ENCODE data around the gene ICAM2. TPM values are rescaled to one million over a fixed set of nuclear protein-coding genes. Genes with fewer than 3 reads are reported as not detected.

The ICAM2 gene
- total RNA-seq, 1 experiment from 2014 or later, result not detected

- DNase-seq (ENCODE audit: extremely low read depth, low read depth), result no peak
Observed at GRCh38 chr17:63998721-63999679, 21.4 kb downstream of the ICAM2 start.

GRCh38 chr17:63998050-63998720 lies 22.2 kb downstream of the ICAM2 start, which contains the start of gene PRR29:
PRR29 (plus strand) TSS chr17:63998351; CDS start chr17:63998365, 14 bp downstream.
- DNase-seq (ENCODE audit: extremely low read depth, low read depth), result peak; percentile 50

- DNase-seq (ENCODE audit: extremely low read depth, low read depth), result no peak
Observed at GRCh38 chr17:63997341-63998048, 22.9 kb downstream of the ICAM2 start.

GRCh38 chr17:63996430-63997182 lies 23.8 kb downstream of the ICAM2 start:
- no peak for DNase-seq (ENCODE audit: extremely low read depth, low read depth)

- DNase-seq (ENCODE audit: extremely low read depth, low read depth), result no peak
Observed at GRCh38 chr17:63995626-63996025, 24.8 kb downstream of the ICAM2 start.

- no peak for DNase-seq (ENCODE audit: extremely low read depth, low read depth)
Observed at GRCh38 chr17:63993368-63993985, 27.0 kb downstream of the ICAM2 start.

- no peak for DNase-seq (ENCODE audit: extremely low read depth, low read depth)
Observed at GRCh38 chr17:63991611-63992010, 28.8 kb downstream of the ICAM2 start.

GRCh38 chr17:63989622-63990345 lies 30.6 kb downstream of the ICAM2 start:
- DNase-seq (ENCODE audit: extremely low read depth, low read depth), result no peak

- no peak for DNase-seq (ENCODE audit: extremely low read depth, low read depth)
Observed at GRCh38 chr17:63988741-63989621, 31.5 kb downstream of the ICAM2 start.

GRCh38 chr17:63988127-63988478 lies 32.3 kb downstream of the ICAM2 start:
- no peak for DNase-seq (ENCODE audit: extremely low read depth, low read depth)

GRCh38 chr17:63987221-63988126 lies 33.0 kb downstream of the ICAM2 start:
- DNase-seq (ENCODE audit: extremely low read depth, low read depth), result no peak

GRCh38 chr17:63986821-63987220 lies 33.6 kb downstream of the ICAM2 start:
- no peak for DNase-seq (ENCODE audit: extremely low read depth, low read depth)

GRCh38 chr17:63985387-63986140 lies 34.9 kb downstream of the ICAM2 start:
- DNase-seq (ENCODE audit: extremely low read depth, low read depth), result no peak

- DNase-seq (ENCODE audit: extremely low read depth, low read depth), result no peak
Observed at GRCh38 chr17:63984651-63985386, 35.6 kb downstream of the ICAM2 start.

- DNase-seq (ENCODE audit: extremely low read depth, low read depth), result no peak
Observed at GRCh38 chr17:63984236-63984635, 36.2 kb downstream of the ICAM2 start.

- no peak for DNase-seq (ENCODE audit: extremely low read depth, low read depth)
Observed at GRCh38 chr17:63983320-63983719, 37.1 kb downstream of the ICAM2 start.
